Peyer's patch (tissue), 4 donors: ENCODE results near the gene MAGI2.

Experiments
- CTCF ChIP-seq, 6 experiments: fragments of 450-650 bp in 4 of 6; fragments of 200-600 bp in 2 of 6; sonication (generic) in 1 of 6; IDR thresholded peaks; one replicate each; pipeline ENCODE4 v1.5.1; 2017 to 2019; ENCODE audit warnings: antibody characterized with exemption in 6 of 6, mild to moderate bottlenecking in 3 of 6, moderate library complexity in 1 of 6
- POLR2A ChIP-seq, 2 donors: fragments of 450-650 bp; IDR thresholded peaks; one replicate each; pipeline ENCODE4 v1.5.1; 2017; ENCODE audit warnings: antibody characterized with exemption in 2 of 2, mild to moderate bottlenecking in 2 of 2, moderate library complexity in 2 of 2

GRCh38 chr7:78151229-78151628 lies 1302.2 kb downstream of the MAGI2 start:
- TF ChIP-seq POLR2A (IDR thresholded peaks at IDR 0.05) = no peak
- no peak for TF ChIP-seq CTCF (IDR thresholded peaks at IDR 0.05)
